HEK293 (cell line): ENCODE results near the gene ALDH7A1.

ENCODE experiments used
- HOXA7 ChIP-seq: sonication (generic); formaldehyde crosslinking; IDR thresholded peaks from 2 replicates; pipeline ENCODE4 v1.8.1; 2022; ENCODE audit warnings: missing genetic modification reagents, borderline replicate concordance
- KLF1 ChIP-seq: fragments of 450-650 bp; formaldehyde crosslinking; IDR thresholded peaks from 2 replicates; pipeline ENCODE4 v1.5.1; 2016; ENCODE audit warnings: missing biosample characterization, missing genetic modification characterization
- KLF8 ChIP-seq: fragments of 450-650 bp; formaldehyde crosslinking; IDR thresholded peaks from 2 replicates; pipeline ENCODE4 v1.5.1; 2016; ENCODE audit warnings: missing biosample characterization, missing genetic modification characterization
- MZF1 ChIP-seq: fragments of 450-650 bp; formaldehyde crosslinking; IDR thresholded peaks from 2 replicates; pipeline ENCODE4 v1.5.1; 2017; ENCODE audit warnings: missing biosample characterization, missing genetic modification characterization, borderline replicate concordance
- OSR2 ChIP-seq: fragments of 450-650 bp; formaldehyde crosslinking; IDR thresholded peaks from 2 replicates; pipeline ENCODE4 v1.5.1; 2016; ENCODE audit warnings: missing biosample characterization, missing genetic modification characterization
- TSHZ1 ChIP-seq: fragments of 450-650 bp; formaldehyde crosslinking; IDR thresholded peaks from 2 replicates; pipeline ENCODE4 v1.5.1; 2016; ENCODE audit warnings: missing biosample characterization, missing genetic modification characterization, borderline replicate concordance
- YY1 ChIP-seq: fragments of 450-650 bp; formaldehyde crosslinking; IDR thresholded peaks from 2 replicates; pipeline ENCODE4 v1.5.1; 2018; ENCODE audit warnings: missing biosample characterization, missing genetic modification characterization
- ZBTB17 ChIP-seq: fragments of 450-650 bp; formaldehyde crosslinking; IDR thresholded peaks from 2 replicates; pipeline ENCODE4 v1.5.1; 2016; ENCODE audit warnings: missing biosample characterization, missing genetic modification characterization
- ZEB2 ChIP-seq: fragments of 450-650 bp; formaldehyde crosslinking; IDR thresholded peaks from 2 replicates; pipeline ENCODE4 v1.5.1; 2016; ENCODE audit warnings: missing biosample characterization, missing genetic modification characterization
- ZNF10 ChIP-seq: fragments of 450-650 bp; formaldehyde crosslinking; IDR thresholded peaks from 2 replicates; pipeline ENCODE4 v1.5.1; 2017; ENCODE audit warnings: missing biosample characterization, missing genetic modification characterization
- ZNF112 ChIP-seq: fragments of 450-650 bp; formaldehyde crosslinking; IDR thresholded peaks from 2 replicates; pipeline ENCODE4 v1.5.0; 2017; ENCODE audit warnings: missing biosample characterization, missing genetic modification characterization
- ZNF121 ChIP-seq: fragments of 450-650 bp; formaldehyde crosslinking; IDR thresholded peaks from 2 replicates; pipeline ENCODE4 v1.5.1; 2016; ENCODE audit warnings: missing biosample characterization, missing genetic modification characterization
- ZNF132 ChIP-seq: fragments of 450-650 bp; formaldehyde crosslinking; IDR thresholded peaks from 2 replicates; pipeline ENCODE4 v1.5.1; 2017; ENCODE audit warnings: missing biosample characterization, missing genetic modification characterization, borderline replicate concordance
- ZNF140 ChIP-seq: fragments of 450-650 bp; formaldehyde crosslinking; IDR thresholded peaks from 2 replicates; pipeline ENCODE4 v1.5.1; 2016; ENCODE audit warnings: missing biosample characterization, missing genetic modification characterization
- ZNF155 ChIP-seq: fragments of 450-650 bp; formaldehyde crosslinking; IDR thresholded peaks from 2 replicates; pipeline ENCODE4 v1.5.1; 2016; ENCODE audit warnings: missing biosample characterization, missing genetic modification characterization
- ZNF169 ChIP-seq: fragments of 450-650 bp; formaldehyde crosslinking; IDR thresholded peaks from 2 replicates; pipeline ENCODE4 v1.5.1; 2016; ENCODE audit warnings: missing biosample characterization, missing genetic modification characterization
- ZNF266 ChIP-seq: fragments of 450-650 bp; formaldehyde crosslinking; IDR thresholded peaks from 2 replicates; pipeline ENCODE4 v1.5.1; 2016; ENCODE audit warnings: missing biosample characterization, missing genetic modification characterization, low read depth
- ZNF274 ChIP-seq, 2 experiments: fragments of 200-500 bp in 1 of 2; fragments of 450-650 bp in 1 of 2; sonication (Bioruptor generic) in 1 of 2; formaldehyde crosslinking in 1 of 2; IDR thresholded peaks; 2 replicates each; pipeline versions ENCODE4 v1.5.1 to v1.6.1; 2014 to 2016; ENCODE audit warnings: borderline replicate concordance in 1 of 2, inconsistent platforms in 1 of 2, low read length in 1 of 2, missing biosample characterization in 1 of 2, missing genetic modification characterization in 1 of 2
- ZNF362 ChIP-seq: fragments of 450-650 bp; formaldehyde crosslinking; IDR thresholded peaks from 2 replicates; pipeline ENCODE4 v1.5.1; 2016; ENCODE audit warnings: missing biosample characterization, missing genetic modification characterization
- ZNF449 ChIP-seq: fragments of 450-650 bp; formaldehyde crosslinking; IDR thresholded peaks from 2 replicates; pipeline ENCODE4 v1.5.1; 2017; ENCODE audit warnings: missing biosample characterization, mild to moderate bottlenecking, missing genetic modification characterization, moderate library complexity
- ZNF561 ChIP-seq: fragments of 450-650 bp; IDR thresholded peaks from 2 replicates; pipeline ENCODE4 v1.5.1; 2018; ENCODE audit warnings: missing biosample characterization, missing genetic modification characterization, borderline replicate concordance
- ZNF585B ChIP-seq: fragments of 450-650 bp; formaldehyde crosslinking; IDR thresholded peaks from 2 replicates; pipeline ENCODE4 v1.5.1; 2016; ENCODE audit warnings: missing biosample characterization, missing genetic modification characterization
- ZNF626 ChIP-seq: fragments of 450-650 bp; sonication (Bioruptor Pico); formaldehyde crosslinking; IDR thresholded peaks from 2 replicates; pipeline ENCODE4 v1.5.1; 2018; ENCODE audit warnings: missing biosample characterization, missing genetic modification characterization, inconsistent platforms
- ZNF692 ChIP-seq: fragments of 450-650 bp; formaldehyde crosslinking; IDR thresholded peaks from 2 replicates; pipeline ENCODE4 v1.5.1; 2016; ENCODE audit warnings: missing biosample characterization, missing genetic modification characterization
- ZNF747 ChIP-seq: fragments of 450-650 bp; formaldehyde crosslinking; IDR thresholded peaks from 2 replicates; pipeline ENCODE4 v1.5.1; 2016; ENCODE audit warnings: missing biosample characterization, missing genetic modification characterization
- ZNF777 ChIP-seq: fragments of 450-650 bp; formaldehyde crosslinking; IDR thresholded peaks from 2 replicates; pipeline ENCODE4 v1.5.1; 2017; ENCODE audit warnings: missing biosample characterization, missing genetic modification characterization, borderline replicate concordance
- ZNF785 ChIP-seq: fragments of 450-650 bp; formaldehyde crosslinking; IDR thresholded peaks from 2 replicates; pipeline ENCODE4 v1.5.1; 2016; ENCODE audit warnings: missing biosample characterization, missing genetic modification characterization
- ZNF792 ChIP-seq: fragments of 450-650 bp; formaldehyde crosslinking; IDR thresholded peaks from 2 replicates; pipeline ENCODE4 v1.5.1; 2016; ENCODE audit warnings: missing biosample characterization, missing genetic modification characterization
- ZNF830 ChIP-seq: fragments of 450-650 bp; IDR thresholded peaks from 2 replicates; pipeline ENCODE4 v1.5.0; 2018; ENCODE audit warnings: missing biosample characterization, missing genetic modification characterization, low read depth, mild to moderate bottlenecking, moderate library complexity
- ZNF843 ChIP-seq: fragments of 450-650 bp; formaldehyde crosslinking; IDR thresholded peaks from 2 replicates; pipeline ENCODE4 v1.5.1; 2016; ENCODE audit warnings: missing biosample characterization, missing genetic modification characterization
- ZSCAN23 ChIP-seq: fragments of 450-650 bp; formaldehyde crosslinking; IDR thresholded peaks from 2 replicates; pipeline ENCODE4 v1.5.1; 2016; ENCODE audit warnings: missing biosample characterization, missing genetic modification characterization

The ALDH7A1 gene

GRCh38 chr5:126600631-126601511 is 5.9 kb upstream of the ALDH7A1 start, which contains the start of gene PHAX (continued):
- TF ChIP-seq KLF1 (tag by site-specific recombination) (no peak), KLF8 (tag by site-specific recombination) (peak; percentile 57; the same call in 1 of the 2 replicates), ZNF692 (tag by site-specific recombination) (peak; percentile 51), TSHZ1 (tag by site-specific recombination) (no peak), ZNF362 (tag by site-specific recombination) (no peak), ZNF10 (no peak), ZNF132 (tag by site-specific recombination) (no peak), ZNF169 (no peak), ZNF266 (tag by site-specific recombination) (no peak), MZF1 (no peak), ZNF777 (tag by site-specific recombination) (no peak), ZNF785 (tag by site-specific recombination) (no peak), ZEB2 (tag by site-specific recombination) (peak; percentile 15; the same call in 1 of the 2 replicates), ZNF561 (peak; percentile 46), ZNF449 (tag by site-specific recombination) (no peak), ZNF121 (tag by site-specific recombination) (no peak), ZNF843 (peak; percentile 64), OSR2 (tag by site-specific recombination) (no peak), ZNF274 (IDR thresholded peaks at IDR 0.05; ENCODE audit: low read length) (no peak), ZNF274 (tag by site-specific recombination; IDR thresholded peaks at IDR 0.05; ENCODE audit: borderline replicate concordance) (no peak), ZNF626 (tag by site-specific recombination) (no peak), YY1 (tag by site-specific recombination) (peak; percentile 96), ZNF112 (no peak), ZBTB17 (tag by site-specific recombination) (peak; percentile 44), ZNF792 (tag by site-specific recombination) (no peak), ZNF140 (no peak), ZSCAN23 (tag by site-specific recombination) (no peak), ZNF155 (tag by site-specific recombination) (no peak), HOXA7 (no peak), ZNF585B (tag by site-specific recombination) (0 out of 2 replicates have a peak, but pooled peaks have one; percentile 10), ZNF830 (tag by site-specific recombination) (no peak), ZNF747 (tag by site-specific recombination) (no peak)
